GM19193 (cell line): ENCODE measurements around the gene SLC6A11.

Experiments
- POLR2A ChIP-seq: IDR thresholded peaks from 4 replicates; pipeline ENCODE4 v1.6.1; 2011; ENCODE audit not compliant: insufficient read depth, insufficient read length; ENCODE audit errors: extremely low read depth

Gene SLC6A11

DNA sequence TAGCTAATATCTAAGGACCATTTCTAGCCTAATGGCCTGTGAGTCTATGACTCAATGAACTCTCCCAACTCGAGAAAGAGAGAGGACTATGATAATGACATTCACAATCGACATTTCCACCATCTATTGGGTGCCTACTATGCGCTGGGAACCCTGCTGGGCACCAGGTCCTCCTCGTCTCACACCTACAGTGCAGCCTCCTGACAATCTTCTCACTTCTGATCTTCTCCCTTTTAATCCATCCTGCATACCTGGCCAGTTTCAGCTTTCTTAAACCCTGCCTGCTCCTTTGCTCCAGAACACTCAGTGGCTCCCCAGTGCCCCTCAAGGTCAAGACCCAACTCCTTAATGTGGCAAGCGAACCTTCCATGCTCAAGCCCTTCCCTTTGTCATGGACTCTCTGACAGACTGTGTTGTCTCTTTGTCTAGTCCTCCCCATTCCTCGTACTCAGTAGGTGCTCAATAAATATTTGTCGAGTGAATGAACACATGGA, 173.0 kb downstream of the SLC6A11 start:
- no peak for TF ChIP-seq POLR2A
